Measurements from ENCODE around the gene ENDOV. TPM values are rescaled to one million over a fixed set of nuclear protein-coding genes. Genes with fewer than 3 reads are reported as not detected.

The ENDOV gene
- total and polyA plus RNA-seq, 2 of the 13 experiments (the other 11 are each of a cell fraction or from before 2014, with no cell fraction given): 15.1 to 17.1 TPM

DNA sequence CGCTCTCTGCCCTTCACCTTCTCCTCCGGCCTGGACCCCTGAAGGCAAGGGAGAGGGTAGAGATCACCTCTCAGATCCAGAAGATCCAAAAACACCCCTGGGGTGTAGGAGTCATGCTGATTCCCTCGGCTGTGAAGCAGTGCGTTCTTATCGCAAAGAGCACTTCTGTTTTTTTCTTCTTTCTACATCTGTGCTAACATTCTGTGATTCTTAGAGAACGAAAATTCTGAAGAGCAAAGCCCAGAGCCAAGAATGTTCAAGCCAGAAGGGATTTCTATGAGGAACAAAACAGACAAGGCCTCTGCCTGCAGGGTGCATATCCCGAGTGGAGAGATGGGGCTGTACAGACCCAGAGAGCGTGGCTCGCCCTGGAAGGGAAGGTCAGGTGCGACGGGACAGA is 44.3 kb downstream of the ENDOV start (continued):
- TF ChIP-seq, protein P1, sequence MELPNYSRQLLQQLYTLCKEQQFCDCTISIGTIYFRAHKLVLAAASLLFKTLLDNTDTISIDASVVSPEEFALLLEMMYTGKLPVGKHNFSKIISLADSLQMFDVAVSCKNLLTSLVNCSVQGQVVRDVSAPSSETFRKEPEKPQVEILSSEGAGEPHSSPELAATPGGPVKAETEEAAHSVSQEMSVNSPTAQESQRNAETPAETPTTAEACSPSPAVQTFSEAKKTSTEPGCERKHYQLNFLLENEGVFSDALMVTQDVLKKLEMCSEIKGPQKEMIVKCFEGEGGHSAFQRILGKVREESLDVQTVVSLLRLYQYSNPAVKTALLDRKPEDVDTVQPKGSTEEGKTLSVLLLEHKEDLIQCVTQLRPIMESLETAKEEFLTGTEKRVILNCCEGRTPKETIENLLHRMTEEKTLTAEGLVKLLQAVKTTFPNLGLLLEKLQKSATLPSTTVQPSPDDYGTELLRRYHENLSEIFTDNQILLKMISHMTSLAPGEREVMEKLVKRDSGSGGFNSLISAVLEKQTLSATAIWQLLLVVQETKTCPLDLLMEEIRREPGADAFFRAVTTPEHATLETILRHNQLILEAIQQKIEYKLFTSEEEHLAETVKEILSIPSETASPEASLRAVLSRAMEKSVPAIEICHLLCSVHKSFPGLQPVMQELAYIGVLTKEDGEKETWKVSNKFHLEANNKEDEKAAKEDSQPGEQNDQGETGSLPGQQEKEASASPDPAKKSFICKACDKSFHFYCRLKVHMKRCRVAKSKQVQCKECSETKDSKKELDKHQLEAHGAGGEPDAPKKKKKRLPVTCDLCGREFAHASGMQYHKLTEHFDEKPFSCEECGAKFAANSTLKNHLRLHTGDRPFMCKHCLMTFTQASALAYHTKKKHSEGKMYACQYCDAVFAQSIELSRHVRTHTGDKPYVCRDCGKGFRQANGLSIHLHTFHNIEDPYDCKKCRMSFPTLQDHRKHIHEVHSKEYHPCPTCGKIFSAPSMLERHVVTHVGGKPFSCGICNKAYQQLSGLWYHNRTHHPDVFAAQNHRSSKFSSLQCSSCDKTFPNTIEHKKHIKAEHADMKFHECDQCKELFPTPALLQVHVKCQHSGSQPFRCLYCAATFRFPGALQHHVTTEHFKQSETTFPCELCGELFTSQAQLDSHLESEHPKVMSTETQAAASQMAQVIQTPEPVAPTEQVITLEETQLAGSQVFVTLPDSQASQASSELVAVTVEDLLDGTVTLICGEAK (IDR thresholded peaks at IDR 0.05): no peak
- TF ChIP-seq, protein P1 (CRISPR knock-in tag; IDR thresholded peaks at IDR 0.05): no peak
- TF ChIP-seq ELF4 (CRISPR knock-in tag; IDR thresholded peaks at IDR 0.05; ENCODE audit: borderline replicate concordance): no peak
- no peak for TF ChIP-seq MAFG (CRISPR knock-in tag; IDR thresholded peaks at IDR 0.05)
- no peak for TF ChIP-seq PPARG (CRISPR knock-in tag; conservative IDR thresholded peaks at IDR 0.05)
- no peak for TF ChIP-seq MTA3 (CRISPR knock-in tag; IDR thresholded peaks at IDR 0.05)
- no peak for TF ChIP-seq MATR3 (CRISPR knock-in tag; IDR thresholded peaks at IDR 0.05)
- TF ChIP-seq ZNF296 (CRISPR knock-in tag; conservative IDR thresholded peaks at IDR 0.05): no peak
- no peak for TF ChIP-seq ZNF224 (CRISPR knock-in tag; IDR thresholded peaks at IDR 0.05)
- TF ChIP-seq HES4 (CRISPR knock-in tag; IDR thresholded peaks at IDR 0.05; ENCODE audit: borderline replicate concordance): no peak
- no peak for TF ChIP-seq ZNF329 (CRISPR knock-in tag; IDR thresholded peaks at IDR 0.05; ENCODE audit: low read depth)
- TF ChIP-seq ZNF709 (CRISPR knock-in tag; IDR thresholded peaks at IDR 0.05): no peak
- TF ChIP-seq ZNF552 (CRISPR knock-in tag; IDR thresholded peaks at IDR 0.05; ENCODE audit: borderline replicate concordance): no peak
- no peak for TF ChIP-seq MAZ (IDR thresholded peaks at IDR 0.05; ENCODE audit: borderline replicate concordance, low read depth, low read length)
- no peak for TF ChIP-seq MAZ (CRISPR knock-in tag; IDR thresholded peaks at IDR 0.05; ENCODE audit: low read depth)
- TF ChIP-seq ZNF891 (CRISPR knock-in tag; IDR thresholded peaks at IDR 0.05): no peak
- TF ChIP-seq ERF (CRISPR knock-in tag; IDR thresholded peaks at IDR 0.05): no peak
- no peak for TF ChIP-seq ZFAT (CRISPR knock-in tag; conservative IDR thresholded peaks at IDR 0.05)
